HepG2 (cell line): Measurements from ENCODE around the gene DDIT4. TPM values are rescaled to one million over a fixed set of nuclear protein-coding genes. Genes with fewer than 3 reads are reported as not detected.

ENCODE experiments used
- AHR ChIP-seq: IDR thresholded peaks from 2 replicates; pipeline ENCODE4 v1.6.1; 2018; ENCODE audit warnings: missing genetic modification reagents, missing compliant biosample characterization
- ARID4A ChIP-seq: sonication (generic); formaldehyde crosslinking; IDR thresholded peaks from 2 replicates; pipeline ENCODE4 v1.5.0; 2020; ENCODE audit warnings: mild to moderate bottlenecking, missing genetic modification reagents, borderline replicate concordance
- E2F1 ChIP-seq: sonication (generic); formaldehyde crosslinking; IDR thresholded peaks from 2 replicates; pipeline ENCODE4 v1.5.0; 2020; ENCODE audit warnings: missing genetic modification reagents
- KLF16 ChIP-seq, 2 experiments: sonication (generic) in 1 of 2; formaldehyde crosslinking in 1 of 2; IDR thresholded peaks; 2 replicates each; pipeline versions ENCODE4 v1.6.1 to v1.8.0; 2016 to 2023; ENCODE audit warnings: missing genetic modification reagents in 2 of 2, missing compliant biosample characterization in 1 of 2
- MEF2D ChIP-seq: sonication (generic); formaldehyde crosslinking; IDR thresholded peaks from 2 replicates; pipeline ENCODE4 v1.5.1; 2020; ENCODE audit warnings: mild to moderate bottlenecking, missing genetic modification reagents
- NCOR1 ChIP-seq: fragments of 200-600 bp; sonication (generic); IDR thresholded peaks from 2 replicates; pipeline ENCODE4 v1.7.0; 2017; ENCODE audit warnings: antibody characterized with exemption, low read length, borderline replicate concordance
- NFIB ChIP-seq: sonication (generic); formaldehyde crosslinking; IDR thresholded peaks from 2 replicates; pipeline ENCODE4 v1.9.0; 2021; ENCODE audit warnings: missing genetic modification reagents, mild to moderate bottlenecking, borderline replicate concordance
- NFYC ChIP-seq: IDR thresholded peaks from 2 replicates; pipeline ENCODE4 v1.6.1; 2016; ENCODE audit warnings: missing genetic modification reagents, missing compliant biosample characterization
- TAF1 ChIP-seq: sonication (generic); formaldehyde crosslinking; IDR thresholded peaks from 2 replicates; pipeline ENCODE4 v1.4.0; 2020; ENCODE audit warnings: missing genetic modification reagents
- THAP11 ChIP-seq: IDR thresholded peaks from 2 replicates; pipeline ENCODE4 v1.6.1; 2016; ENCODE audit warnings: missing biosample characterization, missing genetic modification reagents
- ZFP36L2 ChIP-seq: sonication (generic); formaldehyde crosslinking; IDR thresholded peaks from 2 replicates; pipeline ENCODE4 v1.4.0; 2020; ENCODE audit warnings: missing genetic modification reagents
- ZFP82 ChIP-seq: sonication (generic); formaldehyde crosslinking; IDR thresholded peaks from 2 replicates; pipeline ENCODE4 v1.5.1; 2020; ENCODE audit warnings: mild to moderate bottlenecking, missing genetic modification reagents, borderline replicate concordance
- ZFX ChIP-seq: sonication (generic); formaldehyde crosslinking; IDR thresholded peaks from 2 replicates; pipeline ENCODE4 v1.4.0; 2020; ENCODE audit warnings: mild to moderate bottlenecking, low read depth, missing genetic modification reagents, moderate library complexity
- ZNF256 ChIP-seq: sonication (generic); formaldehyde crosslinking; conservative IDR thresholded peaks from 2 replicates; pipeline ENCODE4 v1.4.0; 2020; ENCODE audit warnings: missing genetic modification reagents
- ZNF275 ChIP-seq: sonication (generic); formaldehyde crosslinking; IDR thresholded peaks from 2 replicates; pipeline ENCODE4 v1.8.0; 2022; ENCODE audit warnings: missing genetic modification reagents, mild to moderate bottlenecking, inconsistent platforms, borderline replicate concordance
- ZNF496 ChIP-seq: sonication (generic); formaldehyde crosslinking; IDR thresholded peaks from 2 replicates; pipeline ENCODE4 v1.8.1; 2023; ENCODE audit warnings: mild to moderate bottlenecking, moderate library complexity, missing genetic modification reagents; ENCODE audit not compliant: insufficient replicate concordance
- ZNF543 ChIP-seq: sonication (generic); formaldehyde crosslinking; IDR thresholded peaks from 2 replicates; pipeline ENCODE4 v1.4.0; 2020; ENCODE audit warnings: mild to moderate bottlenecking, missing genetic modification reagents
- ZNF572 ChIP-seq: sonication (generic); formaldehyde crosslinking; IDR thresholded peaks from 2 replicates; pipeline ENCODE4 v1.5.1; 2020; ENCODE audit warnings: mild to moderate bottlenecking, missing genetic modification reagents
- ZNF589 ChIP-seq: sonication (generic); formaldehyde crosslinking; conservative IDR thresholded peaks from 2 replicates; pipeline ENCODE4 v1.8.0; 2022; ENCODE audit warnings: mild to moderate bottlenecking, moderate library complexity, missing genetic modification reagents
- ZNF879 ChIP-seq: sonication (generic); formaldehyde crosslinking; IDR thresholded peaks from 2 replicates; pipeline ENCODE4 v1.8.1; 2023; ENCODE audit warnings: missing genetic modification reagents
- polyA plus RNA-seq, 8 experiments: library from polyadenylated mRNA; depleted of rRNA in 3 of 8; stranded (reverse) in 7 of 8; unstranded in 1 of 8; fragments of >200 nt; fragmentation: Illumina TruSeq in 4 of 8; extraction: Trizol in 4 of 8; gene quantifications; 2 replicates each; pipeline versions ENCODE4 v1.2.1 to v1.2.3, GENCODE V29; 2011 to 2016; ENCODE audit warnings: low read depth in 4 of 8, missing spikeins in 1 of 8, mixed read lengths in 1 of 8; ENCODE audit not compliant: insufficient read depth in 1 of 8
- total RNA-seq, 5 experiments: library from RNA; depleted of rRNA; stranded (reverse); fragments of >200 nt; fragmentation: Illumina TruSeq; extraction: Trizol; gene quantifications; 2 replicates each; pipeline ENCODE4 v1.2.3, GENCODE V29; 2016; ENCODE audit warnings: low read depth in 1 of 5

The DDIT4 gene
- total and polyA plus RNA-seq, 2 of the 13 experiments (the other 11 are each of a cell fraction or from before 2014, with no cell fraction given) = 35.6 to 40.7 TPM

- TF ChIP-seq NFYC (no peak), KLF16 (CRISPR knock-in tag; IDR thresholded peaks at IDR 0.05) (peak in 1 of 2 experiments; percentile 38; a peak in 1 of 4 replicates), E2F1 (no peak), TAF1 (peak; percentile 44; the same call in 1 of the 2 replicates), ZNF275 (CRISPR knock-in tag) (no peak), ZNF572 (CRISPR knock-in tag) (no peak), ZFP36L2 (CRISPR knock-in tag) (0 out of 2 replicates have a peak, but pooled peaks have one; percentile 24), AHR (CRISPR knock-in tag) (no peak), ZNF256 (CRISPR knock-in tag) (no peak), ZNF879 (no peak), NFIB (CRISPR knock-in tag) (no peak), ZNF589 (CRISPR knock-in tag) (no peak), ZFP82 (CRISPR knock-in tag) (no peak), THAP11 (CRISPR knock-in tag) (peak; percentile 65), ZFX (CRISPR knock-in tag) (peak; percentile 71), NCOR1 (peak; percentile 16; the same call in 1 of the 2 replicates), ZNF496 (no peak), ARID4A (CRISPR knock-in tag) (peak; percentile 58; the same call in 1 of the 2 replicates), MEF2D (CRISPR knock-in tag) (peak; percentile 49; the same call in 1 of the 2 replicates), ZNF543 (CRISPR knock-in tag) (no peak)
Measured at GRCh38 chr10:72276421-72277339, 3.0 kb downstream of the DDIT4 start (continued).
